ENCODE data around the gene CHPF2.

CHPF2 gene

DNA sequence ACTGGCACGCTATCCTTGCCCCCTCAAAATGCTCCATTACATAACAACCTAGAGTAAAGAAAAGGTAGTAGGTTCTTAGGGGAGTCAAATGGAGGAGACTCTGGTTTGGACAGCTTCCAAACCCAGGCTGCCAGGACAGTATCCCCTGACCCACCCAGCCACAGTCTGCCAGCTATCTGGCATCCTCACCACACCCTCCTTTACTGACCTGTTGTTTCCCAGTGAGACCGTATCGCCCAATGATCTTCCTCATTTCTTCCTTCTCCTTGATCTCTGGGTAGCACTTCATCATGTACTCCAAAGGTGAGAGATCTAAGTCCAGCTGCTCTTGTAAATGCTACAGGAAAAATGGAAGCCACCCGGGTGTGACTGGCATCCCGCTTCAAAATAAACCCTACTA lies 16.9 kb upstream of the CHPF2 start:
- no peak overlapping the region for H3K4me3 ChIP-seq (ENCODE audit: low read depth, low read length)
- no peak overlapping the region for H2AFZ ChIP-seq (ENCODE audit: insufficient read depth, low read length, poor library complexity)
- no peak for DNase-seq
- H2AK5ac ChIP-seq (ENCODE audit: low read length) = no peak overlapping the region
- H3K18ac ChIP-seq (ENCODE audit: low read length) = no peak overlapping the region
- H2BK120ac ChIP-seq (ENCODE audit: insufficient read depth, low read length, poor library complexity) = no peak overlapping the region
- H3K79me2 ChIP-seq (ENCODE audit: control insufficient read depth, insufficient read depth, low read length, poor library complexity) = no peaks in the 10 kb centered on the region
- H3K14ac ChIP-seq (ENCODE audit: low read length) = no peak overlapping the region
- H3K27ac ChIP-seq (ENCODE audit: low read depth, low read length) = no peak overlapping the region
- H4K12ac ChIP-seq (ENCODE audit: low read depth, low read length) = no peak overlapping the region
- no peak overlapping the region for H2BK12ac ChIP-seq (ENCODE audit: low read length)
- no peak overlapping the region for H3K4ac ChIP-seq (ENCODE audit: low read depth, low read length)
- H3K4me1 ChIP-seq (ENCODE audit: control insufficient read depth in 1 of 2, insufficient read depth in 2 of 2, low read length in 2 of 2) = peaks cover 6 to 7% of the 10 kb centered on the region in 2 experiments
- no peaks in the 10 kb centered on the region for H3K27me3 ChIP-seq (ENCODE audit: insufficient read depth, low read length)
- H3K9me3 ChIP-seq (ENCODE audit: insufficient read depth, low read depth, low read length) = no peaks in the 10 kb centered on the region
- no peak overlapping the region for H3K9ac ChIP-seq (ENCODE audit: low read length)
- no peak overlapping the region for H3K4me2 ChIP-seq (ENCODE audit: low read length)
- no peak overlapping the region for H4K8ac ChIP-seq (ENCODE audit: low read depth, low read length)
- H3K79me1 ChIP-seq (ENCODE audit: low read length) = no peaks in the 10 kb centered on the region
- peaks cover 44 to 57% of the 10 kb centered on the region in 2 experiments for H3K36me3 ChIP-seq (ENCODE audit: control insufficient read depth in 1 of 2, insufficient read depth in 2 of 2, low read length in 2 of 2)
- H2BK5ac ChIP-seq (ENCODE audit: low read depth, low read length, poor library complexity) = no peak overlapping the region
- H4K91ac ChIP-seq (ENCODE audit: low read depth, low read length) = no peak overlapping the region
- H3K23ac ChIP-seq (ENCODE audit: low read length) = no peak overlapping the region
- no CpG with 5 or more reads among the region's 5 CpGs for WGBS (ENCODE audit: extremely low coverage, insufficient coverage, insufficient read length)

DNA sequence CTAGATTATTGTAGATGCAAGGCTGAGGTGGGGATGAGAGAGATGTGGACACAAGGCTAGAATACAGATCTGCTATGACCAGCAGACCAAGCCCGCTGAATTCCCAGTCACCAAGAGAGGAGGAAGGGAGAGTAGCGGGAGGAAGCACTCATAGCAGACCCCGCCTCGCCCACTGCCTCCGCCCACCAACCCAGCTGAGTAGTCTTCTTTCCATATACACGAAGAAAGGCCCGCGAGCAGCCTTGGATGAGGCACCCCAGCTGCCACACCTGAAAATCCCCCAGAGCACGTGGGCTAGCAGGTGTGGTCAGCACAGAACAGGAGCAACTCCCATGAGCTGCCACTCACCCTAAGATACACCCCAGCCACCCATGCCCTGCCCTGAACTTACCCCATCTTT lies 14.1 kb upstream of the CHPF2 start:
- no peak overlapping the region for H4K91ac ChIP-seq (ENCODE audit: low read depth, low read length)
- no peak overlapping the region for H3K9ac ChIP-seq (ENCODE audit: low read length)
- H3K4ac ChIP-seq (ENCODE audit: low read depth, low read length) = no peak overlapping the region
- H2BK5ac ChIP-seq (ENCODE audit: low read depth, low read length, poor library complexity) = no peak overlapping the region
- no peak overlapping the region for H2AFZ ChIP-seq (ENCODE audit: insufficient read depth, low read length, poor library complexity)
- no peak overlapping the region for H2BK120ac ChIP-seq (ENCODE audit: insufficient read depth, low read length, poor library complexity)
- H3K9me3 ChIP-seq (ENCODE audit: insufficient read depth, low read depth, low read length) = no peaks in the 10 kb centered on the region
- no CpG with 5 or more reads among the region's 9 CpGs for WGBS (ENCODE audit: extremely low coverage, insufficient coverage, insufficient read length)
- no peak overlapping the region for H2BK12ac ChIP-seq (ENCODE audit: low read length)
- H3K4me2 ChIP-seq (ENCODE audit: low read length) = no peak overlapping the region
- H3K18ac ChIP-seq (ENCODE audit: low read length) = no peak overlapping the region
- no peaks in the 10 kb centered on the region for H3K27me3 ChIP-seq (ENCODE audit: insufficient read depth, low read length)
- H3K4me3 ChIP-seq (ENCODE audit: low read depth, low read length) = no peak overlapping the region
- H3K14ac ChIP-seq (ENCODE audit: low read length) = no peak overlapping the region
- H2AK5ac ChIP-seq (ENCODE audit: low read length) = no peak overlapping the region
- no peaks in the 10 kb centered on the region for H3K79me2 ChIP-seq (ENCODE audit: control insufficient read depth, insufficient read depth, low read length, poor library complexity)
- no peak overlapping the region for H3K27ac ChIP-seq (ENCODE audit: low read depth, low read length)
- H3K79me1 ChIP-seq (ENCODE audit: low read length) = no peaks in the 10 kb centered on the region
- H3K4me1 ChIP-seq (ENCODE audit: control insufficient read depth in 1 of 2, insufficient read depth in 2 of 2, low read length in 2 of 2) = peaks cover 2% of the 10 kb centered on the region in 2 experiments
- no peak for DNase-seq
- H3K36me3 ChIP-seq (ENCODE audit: control insufficient read depth in 1 of 2, insufficient read depth in 2 of 2, low read length in 2 of 2) = peaks cover 51 to 72% of the 10 kb centered on the region in 2 experiments
- H4K12ac ChIP-seq (ENCODE audit: low read depth, low read length) = no peak overlapping the region
- no peak overlapping the region for H4K8ac ChIP-seq (ENCODE audit: low read depth, low read length)
- H3K23ac ChIP-seq (ENCODE audit: low read length) = no peak overlapping the region

- Histone ChIP-seq H3K4me1 (ENCODE audit: control insufficient read depth in 1 of 2, insufficient read depth in 2 of 2, low read length in 2 of 2) (peaks cover 6 to 8% of the 10 kb centered on the region in 2 experiments), H3K14ac (ENCODE audit: low read length) (no peak overlapping the region), H3K18ac (ENCODE audit: low read length) (no peak overlapping the region), H4K8ac (ENCODE audit: low read depth, low read length) (no peak overlapping the region), H2BK12ac (ENCODE audit: low read length) (no peak overlapping the region), H3K79me2 (ENCODE audit: control insufficient read depth, insufficient read depth, low read length, poor library complexity) (peaks cover 7% of the 10 kb centered on the region), H3K9ac (ENCODE audit: low read length) (no peak overlapping the region), H4K91ac (ENCODE audit: low read depth, low read length) (no peak overlapping the region), H2AFZ (ENCODE audit: insufficient read depth, low read length, poor library complexity) (no peak overlapping the region), H3K27ac (ENCODE audit: low read depth, low read length) (no peak overlapping the region), H3K4me3 (ENCODE audit: low read depth, low read length) (no peak overlapping the region), H2BK120ac (ENCODE audit: insufficient read depth, low read length, poor library complexity) (no peak overlapping the region), H3K36me3 (ENCODE audit: control insufficient read depth in 1 of 2, insufficient read depth in 2 of 2, low read length in 2 of 2) (peaks cover 26 to 44% of the 10 kb centered on the region in 2 experiments), H3K23ac (ENCODE audit: low read length) (no peak overlapping the region), H3K4ac (ENCODE audit: low read depth, low read length) (no peak overlapping the region), H3K4me2 (ENCODE audit: low read length) (no peak overlapping the region), H2AK5ac (ENCODE audit: low read length) (no peak overlapping the region), H2BK5ac (ENCODE audit: low read depth, low read length, poor library complexity) (no peak overlapping the region), H3K79me1 (ENCODE audit: low read length) (peaks cover 5% of the 10 kb centered on the region), H4K12ac (ENCODE audit: low read depth, low read length) (no peak overlapping the region), H3K9me3 (ENCODE audit: insufficient read depth, low read depth, low read length) (no peaks in the 10 kb centered on the region), H3K27me3 (ENCODE audit: insufficient read depth, low read length) (no peaks in the 10 kb centered on the region)
- DNase-seq = no peak
- no CpG with 5 or more reads among the region's 14 CpGs for WGBS (ENCODE audit: extremely low coverage, insufficient coverage, insufficient read length)
Observed at GRCh38 chr7:151223728-151224127, 8.6 kb upstream of the CHPF2 start.

DNA sequence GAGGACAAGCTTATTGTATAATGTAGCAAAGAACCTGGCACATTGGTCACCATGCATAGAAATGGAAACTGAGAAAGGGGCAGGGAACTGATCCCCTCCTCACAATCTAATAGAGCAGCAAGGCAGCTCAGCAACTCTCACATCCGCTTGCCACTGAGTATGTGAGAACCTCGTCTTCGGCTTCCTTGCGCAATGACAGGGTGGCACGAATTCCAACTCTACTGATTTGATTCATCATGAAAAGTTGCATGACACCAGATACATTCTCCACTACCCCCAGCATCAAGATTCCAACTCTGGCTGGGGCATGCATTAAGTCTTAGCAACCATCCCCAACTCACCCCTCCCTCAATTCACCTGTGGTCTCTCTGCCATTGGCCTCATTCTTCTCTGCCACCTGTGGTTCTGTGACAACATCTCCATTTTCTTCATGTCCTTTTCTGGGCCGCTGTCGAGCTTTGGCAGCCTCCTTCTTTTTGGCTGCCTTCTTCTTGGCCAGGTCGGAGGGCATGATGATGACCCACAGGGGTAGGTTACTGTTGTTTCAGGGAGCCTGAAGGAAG lies 6.3 kb upstream of the CHPF2 start:
- Histone ChIP-seq H3K27ac (ENCODE audit: low read depth, low read length) (no peak overlapping the region), H3K4me1 (ENCODE audit: control insufficient read depth in 1 of 2, insufficient read depth in 2 of 2, low read length in 2 of 2) (peaks cover 6 to 8% of the 10 kb centered on the region in 2 experiments), H3K23ac (ENCODE audit: low read length) (no peak overlapping the region), H2AFZ (ENCODE audit: insufficient read depth, low read length, poor library complexity) (no peak overlapping the region), H3K14ac (ENCODE audit: low read length) (no peak overlapping the region), H3K4ac (ENCODE audit: low read depth, low read length) (peak overlapping the region; percentile 78), H3K79me2 (ENCODE audit: control insufficient read depth, insufficient read depth, low read length, poor library complexity) (peaks cover 7% of the 10 kb centered on the region), H3K9ac (ENCODE audit: low read length) (peak overlapping the region; percentile 84), H3K4me3 (ENCODE audit: low read depth, low read length) (peak overlapping the region; percentile 85), H4K12ac (ENCODE audit: low read depth, low read length) (no peak overlapping the region), H3K36me3 (ENCODE audit: control insufficient read depth in 1 of 2, insufficient read depth in 2 of 2, low read length in 2 of 2) (peaks cover 13 to 28% of the 10 kb centered on the region in 2 experiments), H4K8ac (ENCODE audit: low read depth, low read length) (no peak overlapping the region), H3K9me3 (ENCODE audit: insufficient read depth, low read depth, low read length) (no peaks in the 10 kb centered on the region), H4K91ac (ENCODE audit: low read depth, low read length) (no peak overlapping the region), H3K4me2 (ENCODE audit: low read length) (peak overlapping the region; percentile 82), H3K27me3 (ENCODE audit: insufficient read depth, low read length) (no peaks in the 10 kb centered on the region), H3K18ac (ENCODE audit: low read length) (no peak overlapping the region), H2BK12ac (ENCODE audit: low read length) (no peak overlapping the region), H2BK120ac (ENCODE audit: insufficient read depth, low read length, poor library complexity) (no peak overlapping the region), H2AK5ac (ENCODE audit: low read length) (no peak overlapping the region), H3K79me1 (ENCODE audit: low read length) (peaks cover 5% of the 10 kb centered on the region), H2BK5ac (ENCODE audit: low read depth, low read length, poor library complexity) (no peak overlapping the region)
- no peak for DNase-seq
- WGBS (ENCODE audit: extremely low coverage, insufficient coverage, insufficient read length) = no CpG with 5 or more reads among the region's 8 CpGs

All from trophoblast cell (in vitro differentiated cells and primary cell).